Ovary (tissue), 3 donors: ENCODE measurements around the gene PITPNM3.

Experiments
- CTCF ChIP-seq, 3 donors: fragments of 450-650 bp in 2 of 3; fragments of 200-600 bp in 1 of 3; IDR thresholded peaks; one replicate each; pipeline versions ENCODE4 v1.5.1 to v1.8.0; 2016 to 2022; ENCODE audit warnings: antibody characterized with exemption in 3 of 3, mild to moderate bottlenecking in 1 of 3
- POLR2A ChIP-seq: fragments of 450-650 bp; IDR thresholded peaks from one replicate; pipeline ENCODE4 v1.6.1; 2017; ENCODE audit warnings: antibody characterized with exemption, mild to moderate bottlenecking, moderate library complexity
- donor health status: DM: no; HTN: no; CAD: no.

- TF ChIP-seq POLR2A (no peak), CTCF (IDR thresholded peaks at IDR 0.05) (no peak)
Measured at GRCh38 chr17:6544011-6544370, 12.4 kb downstream of the PITPNM3 start.
